IMR-90 (cell line): Measurements from ENCODE around the gene C12orf56. TPM values are rescaled to one million over a fixed set of nuclear protein-coding genes. Genes with fewer than 3 reads are reported as not detected.
A peak's percentile ranks its signal among the peaks of the same experiment; 100 is the strongest.

Experiments
- ATAC-seq: fragments of 200-7000 bp; cut with Tn5 transposase; 2 replicates; pipeline ENCODE4 v1.9.1; 2020; ENCODE audit warnings: low read depth, mild to moderate bottlenecking, moderate library complexity
- BruUV-seq: library from RNA; stranded (reverse); fragments of 400-500 nt; replicated peaks from 2 replicates; lab custom pipeline; 2021; lab: Mats Ljungman, UMichigan
- CTCF ChIA-PET: fragments of 300-600 bp; formaldehyde crosslinking; extraction: SDS; loops from one replicate; lab custom pipeline; 2021; ENCODE audit warnings: antibody characterized with exemption; lab: Yijun Ruan, JAX
- POLR2A ChIA-PET: fragments of 300-600 bp; sonication (Branson Sonifier 250); formaldehyde crosslinking; loops from one replicate; lab custom pipeline; 2022; ENCODE audit warnings: antibody characterized with exemption; ENCODE audit not compliant: unreplicated experiment; lab: Charles Lee
- DNase-seq: peaks from one replicate; pipeline ENCODE4 v3.0.0; 2013
- H2AFZ ChIP-seq: replicated peaks from 2 replicates; pipeline ENCODE3; 2013; ENCODE audit warnings: low read length, mild to moderate bottlenecking; ENCODE audit not compliant: poor library complexity
- H2AK5ac ChIP-seq: 2 replicates; pipeline ENCODE4 v1.6.1; 2013; ENCODE audit warnings: low read depth, low read length, inconsistent platforms
- H2AK9ac ChIP-seq: replicated peaks from 2 replicates; pipeline ENCODE3; 2013; ENCODE audit warnings: mild to moderate bottlenecking, low read depth, low read length, moderate library complexity; ENCODE audit not compliant: poor library complexity
- H2BK120ac ChIP-seq: 2 replicates; pipeline ENCODE4 v1.6.1; 2013; ENCODE audit warnings: low read depth, low read length, inconsistent platforms
- H2BK15ac ChIP-seq: 3 replicates; pipeline ENCODE4 v1.6.1; 2013; ENCODE audit warnings: low read depth, low read length, inconsistent platforms
- H2BK20ac ChIP-seq: 2 replicates; pipeline ENCODE4 v1.6.1; 2013; ENCODE audit warnings: low read depth, mild to moderate bottlenecking, inconsistent platforms, low read length, moderate library complexity
- H2BK5ac ChIP-seq: 2 replicates; pipeline ENCODE4 v1.6.1; 2013; ENCODE audit warnings: mild to moderate bottlenecking, low read depth, low read length, inconsistent platforms; ENCODE audit not compliant: poor library complexity, severe bottlenecking
- H3K14ac ChIP-seq: replicated peaks from 2 replicates; pipeline ENCODE4 v1.6.1; 2013; ENCODE audit warnings: low read depth, low read length, inconsistent platforms
- H3K18ac ChIP-seq: 2 replicates; pipeline ENCODE4 v1.6.1; 2013; ENCODE audit warnings: low read depth, low read length, control low read depth
- H3K23ac ChIP-seq: 2 replicates; pipeline ENCODE4 v1.6.1; 2013; ENCODE audit warnings: low read depth, low read length, inconsistent platforms
- H3K27ac ChIP-seq: 2 replicates; pipeline ENCODE4 v1.5.1; 2013; ENCODE audit warnings: mild to moderate bottlenecking, control low read depth, low read length; ENCODE audit not compliant: insufficient read depth
- H3K27me3 ChIP-seq: 2 replicates; pipeline ENCODE4 v1.6.1; 2013; ENCODE audit warnings: low read length; ENCODE audit not compliant: control insufficient read depth, insufficient read depth
- H3K36me3 ChIP-seq: 2 replicates; pipeline ENCODE4 v1.6.1; 2013; ENCODE audit warnings: low read length, mixed read lengths; ENCODE audit not compliant: control insufficient read depth, insufficient read depth
- H3K4ac ChIP-seq: 2 replicates; pipeline ENCODE4 v1.6.1; 2013; ENCODE audit warnings: low read depth, low read length, inconsistent platforms
- H3K4me1 ChIP-seq: 2 replicates; pipeline ENCODE4 v1.6.1; 2013; ENCODE audit warnings: low read length, mixed read lengths; ENCODE audit not compliant: control insufficient read depth, insufficient read depth
- H3K4me2 ChIP-seq: 2 replicates; pipeline ENCODE4 v1.6.1; 2013; ENCODE audit warnings: low read depth, mild to moderate bottlenecking, control low read depth, low read length, moderate library complexity
- H3K4me3 ChIP-seq: 2 replicates; pipeline ENCODE4 v1.5.1; 2013; ENCODE audit warnings: low read depth, mild to moderate bottlenecking, control low read depth, low read length, moderate library complexity; ENCODE audit not compliant: insufficient read depth
- H3K56ac ChIP-seq: 2 replicates; pipeline ENCODE4 v1.6.1; 2013; ENCODE audit warnings: low read length, inconsistent platforms; ENCODE audit not compliant: insufficient read depth; ENCODE audit errors: extremely low read depth
- H3K79me1 ChIP-seq, 2 experiments: 2 replicates each; pipeline ENCODE4 v1.6.1; 2013; ENCODE audit warnings: low read length in 2 of 2, inconsistent platforms in 1 of 2, low read depth in 1 of 2
- H3K9ac ChIP-seq: 2 replicates; pipeline ENCODE4 v1.6.1; 2013; ENCODE audit warnings: low read depth, low read length, control low read depth
- H3K9me1 ChIP-seq: 2 replicates; pipeline ENCODE4 v1.6.1; 2013; ENCODE audit warnings: low read length, inconsistent platforms; ENCODE audit not compliant: insufficient read depth
- H3K9me3 ChIP-seq: 2 replicates; pipeline ENCODE4 v1.6.1; 2013; ENCODE audit warnings: low read length; ENCODE audit not compliant: control insufficient read depth, insufficient read depth
- H4K20me1 ChIP-seq: 2 replicates; pipeline ENCODE4 v1.6.1; 2013; ENCODE audit warnings: low read length, inconsistent platforms; ENCODE audit not compliant: insufficient read depth
- H4K5ac ChIP-seq: 2 replicates; pipeline ENCODE4 v1.6.1; 2013; ENCODE audit warnings: mild to moderate bottlenecking, low read depth, low read length, control low read depth
- H4K8ac ChIP-seq, 2 experiments: 2 replicates each; pipeline ENCODE4 v1.6.1; 2013; ENCODE audit warnings: low read depth in 2 of 2, low read length in 2 of 2, control low read depth in 1 of 2, inconsistent platforms in 1 of 2
- H4K91ac ChIP-seq: 2 replicates; pipeline ENCODE4 v1.6.1; 2013; ENCODE audit warnings: low read depth, low read length, inconsistent platforms; ENCODE audit not compliant: insufficient read depth
- CTCF ChIP-seq: conservative IDR thresholded peaks from 2 replicates; pipeline ENCODE4 v1.5.1; 2012; ENCODE audit warnings: mild to moderate bottlenecking, low read depth, low read length, improper control_type of control experiment
- MAFK ChIP-seq: IDR thresholded peaks from 2 replicates; pipeline ENCODE4 v1.6.1; 2012; ENCODE audit warnings: low read depth, low read length, improper control_type of control experiment
- RAD21 ChIP-seq: IDR thresholded peaks from 2 replicates; pipeline ENCODE4 v1.6.1; 2012; ENCODE audit warnings: low read length, improper control_type of control experiment
- WGBS, 2 experiments: methylation state at CpG; one replicate each; pipeline versions ENCODE4 v1.1.5 to v1.1.7; 2013; ENCODE audit warnings: missing lambda C conversion rate in 2 of 2; ENCODE audit not compliant: insufficient read length in 1 of 2; ENCODE audit errors: extremely low coverage in 2 of 2; 5-methylcytosine and 5-hydroxymethylcytosine counted together
- dilution Hi-C: fragments of 300-500 bp; cut with HindIII; formaldehyde crosslinking; loops from one replicate; pipeline ENCODE4 v1.14.3; 2018; ENCODE audit warnings: low sequenced_read_pairs; ENCODE audit not compliant: unreplicated experiment
- in situ Hi-C: fragments of 300-500 bp; cut with MboI; formaldehyde crosslinking; loops from 3 replicates; pipeline ENCODE4 v1.14.3; 2019; ENCODE audit warnings: low sequenced_read_pairs, inconsistent platforms, mixed read lengths
- intact Hi-C: fragments of 100-400 bp; cut with micrococcal nuclease; formaldehyde crosslinking; loops from 2 replicates; pipeline ENCODE4 v1.10.0; 2022
- polyA plus RNA-seq, 3 experiments: library from polyadenylated mRNA; depleted of rRNA; stranded (reverse); fragments of >200 nt; gene quantifications; 2 replicates each; pipeline ENCODE4 v1.2.3, GENCODE V29; 2012; ENCODE audit warnings: low replicate concordance in 1 of 3
- total RNA-seq: library from RNA; depleted of rRNA; stranded (reverse); fragments of >200 nt; gene quantifications from 2 replicates; pipeline ENCODE4 v1.2.3, GENCODE V29; 2012

Gene C12orf56
- total and polyA plus RNA-seq, 2 of the 4 experiments (the other 2 are of a cell fraction) = 0.09 TPM; not detected in 1

DNA sequence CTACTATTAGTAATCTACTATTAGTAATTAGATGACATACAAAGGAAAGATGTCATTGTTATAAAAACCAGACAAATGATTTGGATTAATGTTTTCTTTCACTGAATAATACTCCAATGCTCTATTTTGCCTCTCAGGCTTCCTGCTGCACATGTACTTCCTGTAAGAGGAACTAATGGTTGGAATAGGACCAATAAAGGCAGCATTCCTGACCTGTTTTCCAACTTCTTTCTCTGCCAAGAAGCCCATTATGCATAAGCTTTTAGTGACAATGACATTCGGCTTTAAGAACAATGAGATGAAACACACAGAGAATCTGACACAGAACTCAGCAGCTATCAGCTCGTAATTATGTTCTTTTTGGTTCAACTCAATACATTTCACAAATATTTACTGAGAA, 5.2 kb upstream of the C12orf56 start:
- Histone ChIP-seq H3K4me2 (no peak overlapping the region), H3K4ac (no peak overlapping the region), H3K79me1 (no peaks in the 10 kb centered on the region), H3K27ac (no peak overlapping the region), H4K8ac (no peak overlapping the region), H4K5ac (no peak overlapping the region), H3K9me3 (no peaks in the 10 kb centered on the region), H3K4me3 (no peak overlapping the region), H3K14ac (no peak overlapping the region), H3K18ac (no peak overlapping the region), H3K23ac (no peak overlapping the region), H2BK20ac (no peak overlapping the region), H4K20me1 (no peaks in the 10 kb centered on the region), H4K91ac (no peak overlapping the region), H2AK5ac (no peak overlapping the region), H2BK5ac (no peak overlapping the region), H2AFZ (no peak overlapping the region), H3K9me1 (0 out of 2 replicates have a peak, but pooled peaks cover under 1% of the 10 kb centered on the region), H3K36me3 (no peaks in the 10 kb centered on the region), H3K56ac (no peak overlapping the region), H2AK9ac (no peak overlapping the region), H3K9ac (no peak overlapping the region), H3K4me1 (no peaks in the 10 kb centered on the region), H3K27me3 (no peaks in the 10 kb centered on the region), H2BK15ac (no peak overlapping the region), H2BK120ac (no peak overlapping the region)
- ATAC-seq (no peak), DNase-seq (peak; percentile 13)
- intact Hi-C loops = no loop called here
- no TSS peak for BruUV-seq
- ChIA-PET CTCF (no interaction called here), POLR2A (no interaction called here)
- dilution Hi-C loops = no loop called here
- in situ Hi-C loops = loop anchor here (5.0 kb wide), 1 partner anchor 568 kb away; no protein-coding TSS in a partner anchor
- 20% methylated on average over 1 of the region's 2 CpGs; no CpG with 5 or more reads in 1 of the 2 experiments for WGBS, 2 experiments
- TF ChIP-seq CTCF (no peak), MAFK (no peak), RAD21 (no peak)
